ENCODE measurements around the gene PPP2R1B. TPM values are rescaled to one million over a fixed set of nuclear protein-coding genes. Genes with fewer than 3 reads are reported as not detected.

PPP2R1B gene
- total RNA-seq, 1 experiment from 2014 or later: 105 TPM

DNA sequence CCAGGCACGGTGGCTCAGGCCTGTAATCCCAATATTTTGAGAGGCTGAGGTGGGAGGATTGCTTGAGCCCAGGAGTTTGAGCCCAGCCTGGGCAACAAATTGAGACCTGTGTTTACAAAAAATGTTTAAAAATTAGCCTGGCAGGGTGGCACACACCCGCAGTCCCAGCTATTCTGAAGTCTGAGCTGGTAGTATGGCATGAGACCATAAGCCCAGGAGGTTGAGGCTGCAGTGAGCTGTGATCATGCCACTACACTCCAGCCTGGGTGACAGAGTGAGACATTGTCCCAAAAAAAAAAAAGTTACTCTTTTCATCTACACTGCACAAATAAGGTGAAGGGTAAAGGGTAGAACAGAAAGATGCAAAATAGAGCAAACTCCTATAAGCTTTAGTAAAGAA lies 22.3 kb upstream of the PPP2R1B start:
- Histone ChIP-seq H2AK5ac (ENCODE audit: insufficient read length, low read length) (no peak overlapping the region), H3K79me2 (ENCODE audit: insufficient read depth, low read length) (no peaks in the 10 kb centered on the region), H3K18ac (ENCODE audit: insufficient read length, low read depth, low read length) (no peak overlapping the region), H2BK120ac (ENCODE audit: low read depth, low read length, poor library complexity, severe bottlenecking) (no peak overlapping the region), H4K5ac (ENCODE audit: insufficient read length, low read depth, low read length) (no peak overlapping the region), H3K27ac (ENCODE audit: insufficient read length, low read depth, low read length) (no peak overlapping the region), H3K4ac (ENCODE audit: low read depth, low read length) (no peak overlapping the region), H2AFZ (ENCODE audit: low read length) (no peak overlapping the region), H3K4me2 (ENCODE audit: insufficient read depth, insufficient read length, low read length) (no peak overlapping the region), H3T11ph (ENCODE audit: low read length) (no peak overlapping the region), H2BK12ac (ENCODE audit: insufficient read length, low read depth, low read length) (no peak overlapping the region), H3K9ac (ENCODE audit: extremely low read depth, insufficient read length, low read length) (no peak overlapping the region), H2BK15ac (ENCODE audit: low read depth, low read length) (no peak overlapping the region), H4K91ac (ENCODE audit: insufficient read length, low read depth, low read length) (no peak overlapping the region), H4K20me1 (ENCODE audit: control insufficient read depth, insufficient read depth, insufficient read length) (no peaks in the 10 kb centered on the region), H3K9me3 (ENCODE audit: control insufficient read depth, low read depth, low read length) (no peaks in the 10 kb centered on the region), H3K79me1 (ENCODE audit: insufficient read depth, low read depth, low read length, poor library complexity, severe bottlenecking) (no peaks in the 10 kb centered on the region), H3K23ac (ENCODE audit: insufficient read length, low read depth, low read length) (no peak overlapping the region), H3K4me1 (ENCODE audit: insufficient read depth, low read length) (no peaks in the 10 kb centered on the region), H3K56ac (ENCODE audit: insufficient read length, low read depth, low read length) (no peak overlapping the region), H2BK5ac (ENCODE audit: insufficient read length, low read length) (no peak overlapping the region), H3K27me3 (ENCODE audit: insufficient read depth, low read length) (no peaks in the 10 kb centered on the region), H3K23me2 (ENCODE audit: insufficient read length, low read depth, low read length, poor library complexity, severe bottlenecking) (no peaks in the 10 kb centered on the region), H2BK20ac (ENCODE audit: low read depth, low read length, poor library complexity, severe bottlenecking) (no peak overlapping the region), H4K8ac (replicated peaks; ENCODE audit: insufficient read length, low read depth, low read length) (no peak overlapping the region), H3K14ac (ENCODE audit: insufficient read depth, low read length) (no peak overlapping the region)
- TF ChIP-seq, protein P1, sequence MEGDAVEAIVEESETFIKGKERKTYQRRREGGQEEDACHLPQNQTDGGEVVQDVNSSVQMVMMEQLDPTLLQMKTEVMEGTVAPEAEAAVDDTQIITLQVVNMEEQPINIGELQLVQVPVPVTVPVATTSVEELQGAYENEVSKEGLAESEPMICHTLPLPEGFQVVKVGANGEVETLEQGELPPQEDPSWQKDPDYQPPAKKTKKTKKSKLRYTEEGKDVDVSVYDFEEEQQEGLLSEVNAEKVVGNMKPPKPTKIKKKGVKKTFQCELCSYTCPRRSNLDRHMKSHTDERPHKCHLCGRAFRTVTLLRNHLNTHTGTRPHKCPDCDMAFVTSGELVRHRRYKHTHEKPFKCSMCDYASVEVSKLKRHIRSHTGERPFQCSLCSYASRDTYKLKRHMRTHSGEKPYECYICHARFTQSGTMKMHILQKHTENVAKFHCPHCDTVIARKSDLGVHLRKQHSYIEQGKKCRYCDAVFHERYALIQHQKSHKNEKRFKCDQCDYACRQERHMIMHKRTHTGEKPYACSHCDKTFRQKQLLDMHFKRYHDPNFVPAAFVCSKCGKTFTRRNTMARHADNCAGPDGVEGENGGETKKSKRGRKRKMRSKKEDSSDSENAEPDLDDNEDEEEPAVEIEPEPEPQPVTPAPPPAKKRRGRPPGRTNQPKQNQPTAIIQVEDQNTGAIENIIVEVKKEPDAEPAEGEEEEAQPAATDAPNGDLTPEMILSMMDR (conservative IDR thresholded peaks at IDR 0.05): no peak
- no peaks in the 10 kb centered on the region for H3K4me1 Mint-ChIP-seq
- H3K27me3 Mint-ChIP-seq (ENCODE audit: low read depth): no peaks in the 10 kb centered on the region
- no peak overlapping the region for H3K27ac Mint-ChIP-seq
- no peak overlapping the region for H3K4me3 Mint-ChIP-seq
- DNase-seq: no peak
- peaks cover 0 to 4% (median 0%) of the 10 kb centered on the region in 3 experiments; a peak in 2 of 7 replicates for H3K36me3 Mint-ChIP-seq (ENCODE audit: insufficient read depth in 1 of 3, low read depth in 3 of 3)
- H3K9me3 Mint-ChIP-seq: no peaks in the 10 kb centered on the region
- WGBS (ENCODE audit: extremely low coverage, insufficient read length, low lambda C conversion rate): no CpG with 5 or more reads among the region's 2 CpGs
